Measurements from ENCODE around the gene KRT86. TPM values are rescaled to one million over a fixed set of nuclear protein-coding genes. Genes with fewer than 3 reads are reported as not detected.

Gene KRT86
- total and polyA plus RNA-seq, 9 of the 15 experiments (the other 6 are each of a cell fraction or from before 2014, with no cell fraction given) = not detected

- H3K36me3 ChIP-seq (ENCODE audit: control insufficient read depth, insufficient read depth, low read length) = no peaks in the 10 kb centered on the region
- TF ChIP-seq CCNT2 (IDR thresholded peaks at IDR 0.05; ENCODE audit: borderline replicate concordance, extremely low read depth, insufficient read length, low read depth, low read length) (no peak), ZNF592 (IDR thresholded peaks at IDR 0.05) (no peak), SNRNP70 (optimal IDR thresholded peaks at IDR 0.05; ENCODE audit: low read depth, low read length) (no peak), CREM (IDR thresholded peaks at IDR 0.05; ENCODE audit: low read depth) (no peak), HDGF (IDR thresholded peaks at IDR 0.05) (no peak), ZNF780A (CRISPR knock-in tag; IDR thresholded peaks at IDR 0.05) (no peak), TRIM24 (IDR thresholded peaks at IDR 0.05) (no peak), CREB1 (IDR thresholded peaks at IDR 0.05) (no peak), CREB1 (CRISPR knock-in tag; IDR thresholded peaks at IDR 0.05) (no peak), CCAR2 (IDR thresholded peaks at IDR 0.05; ENCODE audit: low read depth, low read length) (no peak), JUN (IDR thresholded peaks at IDR 0.05; ENCODE audit: borderline replicate concordance, low read depth, low read length) (no peak), JUN (CRISPR knock-in tag; IDR thresholded peaks at IDR 0.05; ENCODE audit: borderline replicate concordance) (no peak), BDP1 (IDR thresholded peaks at IDR 0.05; ENCODE audit: insufficient read depth, insufficient read length) (no peak), GTF2A2 (tag; IDR thresholded peaks at IDR 0.05) (no peak)
- no peak overlapping the region for H3K4me2 ChIP-seq (ENCODE audit: insufficient read depth, low read length)
- ATAC-seq (no peak), DNase-seq (ENCODE audit: extremely low read depth in 1 of 4, low spot score in 3 of 4) (no peak), FAIRE-seq (no peak)
- 1% methylated on average over 7 of the region's 7 CpGs for WGBS (ENCODE audit: insufficient coverage, low coverage, missing lambda C conversion rate)
- no peak overlapping the region for H3K27ac ChIP-seq (ENCODE audit: extremely low read depth, low read depth, low read length)
- peaks cover 2 to 48% of the 10 kb centered on the region in 2 experiments; a peak in 4 of 5 replicates for H3K27me3 ChIP-seq (ENCODE audit: control insufficient read depth in 2 of 2, insufficient read depth in 2 of 2, low read length in 2 of 2)
- intact Hi-C loops (cut with micrococcal nuclease) (no loop called here), in situ Hi-C loops (cut with MboI) (no loop called here)
- no peaks in the 10 kb centered on the region for H3K9me1 ChIP-seq (ENCODE audit: control insufficient read depth, insufficient read depth, low read length)
- no peaks in the 10 kb centered on the region for H3K79me2 ChIP-seq (ENCODE audit: control insufficient read depth, insufficient read depth, low read length)
- no peak overlapping the region for H3K4me3 ChIP-seq
- H2AFZ ChIP-seq (ENCODE audit: low read depth, low read length) = no peak overlapping the region
- ChIA-PET CTCF (ENCODE audit: low intra/inter-chr PET ratio) (no interaction called here), POLR2A (no interaction called here)
- H4K20me1 ChIP-seq (replicated peaks; ENCODE audit: control insufficient read depth, insufficient read depth, low read length) = peaks cover 6% of the 10 kb centered on the region; the same call in 1 of the 2 replicates
- H3K4me1 ChIP-seq (replicated peaks in 1 of 2; ENCODE audit: control insufficient read depth in 2 of 2, insufficient read depth in 2 of 2, low read length in 2 of 2) = no peaks in the 10 kb centered on the region
- no peak overlapping the region for H3K9ac ChIP-seq (ENCODE audit: insufficient read depth in 1 of 2, low read depth in 2 of 2, low read length in 2 of 2)
- BruUV-seq (replicated peaks) = no TSS peak
- no peaks in the 10 kb centered on the region for H3K9me3 ChIP-seq (replicated peaks; ENCODE audit: control insufficient read depth, insufficient read depth, low read depth, low read length)
Observed at GRCh38 chr12:52238916-52239646, 35.4 kb upstream of the KRT86 start.
